IPS-15b (cell line): ENCODE results near the gene SLC9A8.

Source experiments
- H3K27me3 ChIP-seq: one replicate; pipeline ENCODE4 v1.6.1; 2013; ENCODE audit warnings: low read length; ENCODE audit not compliant: control insufficient read depth, insufficient read depth
- H3K36me3 ChIP-seq: one replicate; pipeline ENCODE4 v1.6.1; 2013; ENCODE audit warnings: low read length; ENCODE audit not compliant: control insufficient read depth, insufficient read depth
- H3K4me1 ChIP-seq: one replicate; pipeline ENCODE4 v1.6.1; 2013; ENCODE audit warnings: mild to moderate bottlenecking, low read length; ENCODE audit not compliant: control insufficient read depth, insufficient read depth
- H3K4me3 ChIP-seq: one replicate; pipeline ENCODE4 v1.5.1; 2013; ENCODE audit warnings: low read depth, low read length
- H3K9ac ChIP-seq: one replicate; pipeline ENCODE4 v1.6.1; 2013; ENCODE audit warnings: low read depth, mild to moderate bottlenecking, low read length
- H3K9me3 ChIP-seq: one replicate; pipeline ENCODE4 v1.6.1; 2013; ENCODE audit warnings: mild to moderate bottlenecking, low read length; ENCODE audit not compliant: control insufficient read depth, insufficient read depth

Gene SLC9A8

DNA sequence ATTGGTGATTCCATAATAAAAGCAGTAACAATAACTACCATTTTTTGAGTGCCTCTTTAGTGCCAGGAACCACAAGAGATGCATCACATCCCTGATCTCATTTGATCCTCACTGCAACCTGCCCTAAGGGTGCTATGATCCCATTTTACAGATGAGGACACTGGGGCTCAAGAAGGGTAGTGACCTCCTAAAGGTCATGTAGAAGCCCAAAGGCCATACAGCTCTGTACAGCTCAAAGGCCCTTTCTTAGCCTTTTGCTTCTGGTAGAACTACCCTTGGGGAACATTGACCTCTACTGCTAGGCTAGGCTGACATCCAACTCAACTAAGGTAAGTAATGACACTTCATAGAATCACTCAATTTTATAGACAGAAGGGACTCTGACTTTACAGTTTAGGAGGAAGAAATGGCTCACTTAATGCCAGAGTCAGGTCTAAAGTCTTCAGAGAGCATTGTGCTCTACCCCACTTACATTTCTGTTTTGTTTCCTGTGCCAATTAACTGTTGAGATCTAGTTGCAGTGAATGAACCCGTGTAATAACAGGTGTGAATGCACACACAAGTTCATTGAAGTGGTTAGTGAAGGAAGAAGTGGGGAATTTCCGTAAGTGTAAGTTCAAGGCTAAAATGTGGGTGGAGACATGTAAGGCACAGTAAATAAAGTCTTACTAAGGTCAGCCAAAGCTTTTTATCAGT lies 10.7 kb downstream of the SLC9A8 start:
- H3K9ac ChIP-seq: no peak overlapping the region
- no peaks in the 10 kb centered on the region for H3K27me3 ChIP-seq
- no peaks in the 10 kb centered on the region for H3K9me3 ChIP-seq
- H3K4me3 ChIP-seq: no peak overlapping the region
- H3K4me1 ChIP-seq: no peaks in the 10 kb centered on the region
- H3K36me3 ChIP-seq: peaks cover 2% of the 10 kb centered on the region

DNA sequence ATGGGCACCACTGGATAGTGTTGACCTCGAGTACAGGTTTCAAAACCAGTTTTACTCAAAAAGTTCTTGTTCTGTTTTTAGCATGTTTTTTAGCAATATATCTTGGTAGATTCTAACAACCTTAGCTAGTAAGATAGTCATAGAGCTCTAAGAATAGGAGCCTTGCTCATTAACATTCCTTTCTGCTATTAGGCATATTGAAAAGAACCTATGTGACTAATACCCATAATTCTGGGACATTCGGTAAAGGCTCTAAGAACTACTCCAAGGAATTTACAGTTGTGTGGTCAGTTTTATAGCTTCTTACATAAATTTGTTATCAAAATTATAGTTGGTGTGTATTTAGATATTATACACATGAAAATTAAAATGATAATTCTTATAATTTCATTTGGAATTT lies 11.6 kb downstream of the SLC9A8 start:
- peaks cover 2% of the 10 kb centered on the region for H3K36me3 ChIP-seq
- H3K4me3 ChIP-seq: no peak overlapping the region
- H3K27me3 ChIP-seq: no peaks in the 10 kb centered on the region
- H3K9ac ChIP-seq: no peak overlapping the region
- H3K4me1 ChIP-seq: no peaks in the 10 kb centered on the region
- no peaks in the 10 kb centered on the region for H3K9me3 ChIP-seq

- no peaks in the 10 kb centered on the region for H3K36me3 ChIP-seq
- no peaks in the 10 kb centered on the region for H3K4me1 ChIP-seq
- no peaks in the 10 kb centered on the region for H3K9me3 ChIP-seq
Measured at GRCh38 chr20:49825521-49826033, 12.9 kb downstream of the SLC9A8 start.

DNA sequence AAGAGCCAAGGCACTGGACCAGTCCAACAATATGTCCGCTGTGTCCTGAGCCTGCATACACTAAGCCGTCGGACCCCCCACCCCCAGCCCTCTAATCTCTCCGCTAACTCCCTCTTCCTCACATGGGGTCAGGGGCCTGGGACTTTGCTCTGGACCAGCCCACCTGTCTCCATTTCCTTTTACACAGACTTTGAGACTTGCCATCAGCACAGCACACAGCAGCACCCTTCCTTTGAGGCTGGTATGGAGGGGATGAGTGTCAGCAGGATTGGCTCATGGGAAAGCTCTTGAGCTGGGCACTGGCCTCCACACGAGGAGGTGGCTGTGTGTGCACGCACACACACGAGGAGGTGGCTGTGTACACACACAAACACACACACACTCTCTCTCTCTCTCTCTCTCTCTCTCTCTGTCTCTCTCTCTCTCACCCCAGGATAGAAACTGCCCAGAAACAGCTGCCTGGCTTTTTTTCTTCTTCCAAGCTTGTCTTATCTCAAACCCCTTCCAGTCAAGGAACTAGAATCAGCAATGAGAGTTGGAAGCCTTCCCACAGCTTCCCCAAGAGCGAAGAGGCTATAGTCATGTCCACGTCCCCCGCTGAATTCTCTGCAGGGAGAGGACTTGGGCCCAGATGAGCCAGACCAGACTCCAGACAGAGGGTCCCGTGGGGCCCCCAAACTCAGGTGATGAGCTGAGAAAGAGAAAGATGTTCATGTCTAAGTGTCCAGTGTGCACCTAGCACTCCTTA lies 18.6 kb downstream of the SLC9A8 start:
- peaks cover 3% of the 10 kb centered on the region for H3K4me1 ChIP-seq
- no peaks in the 10 kb centered on the region for H3K9me3 ChIP-seq
- H3K27me3 ChIP-seq: no peaks in the 10 kb centered on the region
- H3K36me3 ChIP-seq: no peaks in the 10 kb centered on the region
- H3K4me3 ChIP-seq: no peak overlapping the region
- no peak overlapping the region for H3K9ac ChIP-seq

More at GRCh38 chr20:49825521-49826033, 12.9 kb downstream of the SLC9A8 start:
- Histone ChIP-seq H3K4me3 (no peak overlapping the region), H3K9ac (peak overlapping the region; percentile 60), H3K27me3 (no peaks in the 10 kb centered on the region)

DNA sequence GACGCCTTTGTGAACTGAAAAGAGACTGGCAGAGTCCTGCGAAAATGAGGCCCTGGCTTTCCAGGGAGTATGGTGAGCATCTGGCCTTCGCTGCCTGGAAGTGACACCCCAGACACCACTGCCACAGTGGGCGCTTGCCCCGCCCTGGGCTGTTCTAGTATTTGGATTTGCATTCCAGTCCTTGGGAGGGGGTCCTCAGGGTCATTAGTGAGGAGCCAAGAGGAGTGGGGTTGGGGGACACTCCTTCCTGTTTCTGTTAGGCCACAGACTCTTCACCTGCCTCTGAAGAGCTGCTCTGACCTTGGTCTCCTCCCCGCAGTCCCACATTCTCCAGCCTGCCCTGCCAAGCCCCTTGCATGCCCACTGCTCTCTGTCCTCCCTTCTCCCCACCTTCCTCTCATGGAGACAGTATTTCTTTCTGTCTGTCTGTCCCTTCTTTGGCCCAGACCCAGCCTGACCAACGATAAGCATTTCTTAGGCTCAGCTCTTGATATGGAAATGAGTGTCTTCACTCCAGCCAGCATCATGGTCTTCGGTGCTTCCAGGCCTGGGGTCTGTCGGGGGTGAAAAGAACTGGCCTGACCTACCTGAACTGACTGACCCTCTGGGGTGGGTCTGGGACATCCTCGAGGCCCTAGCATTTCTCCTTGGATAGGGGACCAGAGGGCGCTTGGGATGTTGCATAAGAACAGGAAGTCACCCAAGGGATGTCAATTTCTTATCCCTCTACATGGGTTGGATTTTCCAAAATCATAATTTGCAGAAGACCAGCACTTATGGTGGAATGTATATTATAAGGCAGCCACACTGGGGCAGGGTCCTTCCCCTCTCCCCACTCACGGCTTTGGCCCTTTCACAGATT lies 19.4 kb downstream of the SLC9A8 start:
- Histone ChIP-seq H3K4me3 (no peak overlapping the region), H3K9me3 (no peaks in the 10 kb centered on the region), H3K4me1 (peaks cover 3% of the 10 kb centered on the region), H3K27me3 (no peaks in the 10 kb centered on the region), H3K9ac (no peak overlapping the region), H3K36me3 (no peaks in the 10 kb centered on the region)

DNA sequence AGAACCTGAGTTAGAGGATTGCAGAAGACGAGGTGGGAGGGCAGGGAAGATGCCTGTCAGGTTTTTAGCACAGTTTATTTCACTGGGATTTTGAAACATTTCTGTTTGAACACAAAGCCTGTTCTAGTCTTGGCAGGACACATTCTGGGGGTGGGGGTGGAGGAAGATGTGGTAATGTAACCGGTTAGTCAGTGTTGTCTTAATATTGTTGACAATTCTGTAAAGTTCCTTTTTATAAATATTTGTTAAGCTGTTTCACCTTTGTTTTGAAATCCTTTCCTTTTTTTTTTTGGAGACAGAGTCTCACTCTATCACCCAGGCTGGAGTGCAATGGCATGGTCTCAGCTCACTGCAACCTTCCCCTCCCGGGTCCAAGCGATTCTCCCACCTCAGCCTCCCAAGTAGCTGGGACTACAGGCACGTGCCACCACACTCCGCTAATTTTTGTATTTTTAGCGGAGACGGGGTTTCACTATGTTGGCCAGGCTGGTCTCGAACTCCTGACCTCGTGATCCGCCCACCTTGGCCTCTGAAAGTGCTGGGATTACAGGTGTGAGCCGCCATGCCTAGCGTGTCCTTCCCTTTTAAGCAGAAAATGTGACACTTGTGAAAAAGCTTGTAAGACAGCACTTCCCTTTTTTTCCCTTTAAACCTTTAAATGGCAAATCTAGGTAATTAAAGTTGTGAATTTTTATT lies 20.2 kb downstream of the SLC9A8 start:
- Histone ChIP-seq H3K9ac (no peak overlapping the region), H3K4me3 (no peak overlapping the region), H3K4me1 (peaks cover 3% of the 10 kb centered on the region), H3K9me3 (no peaks in the 10 kb centered on the region), H3K27me3 (no peaks in the 10 kb centered on the region), H3K36me3 (no peaks in the 10 kb centered on the region)

DNA sequence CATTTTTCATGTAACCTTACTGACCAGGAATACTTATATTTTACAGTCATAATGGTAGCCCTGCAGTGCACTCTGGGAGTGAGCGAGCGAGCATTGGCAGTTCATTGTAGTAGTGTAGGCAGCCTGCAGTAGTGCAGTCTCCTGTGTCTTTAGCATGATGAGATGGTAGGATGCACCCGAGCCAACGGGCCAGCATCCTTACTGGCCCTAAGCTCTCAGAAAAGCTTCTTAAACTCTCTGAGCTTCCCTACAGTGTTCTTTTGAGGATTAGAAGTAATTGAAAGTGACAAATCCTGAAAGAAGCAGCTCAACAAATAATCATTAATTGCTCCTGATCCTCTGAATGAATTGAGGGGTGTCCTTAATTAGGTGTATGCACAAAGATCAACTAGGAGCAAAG lies 20.9 kb downstream of the SLC9A8 start:
- H3K4me3 ChIP-seq: no peak overlapping the region
- H3K9ac ChIP-seq: no peak overlapping the region
- no peaks in the 10 kb centered on the region for H3K36me3 ChIP-seq
- H3K9me3 ChIP-seq: no peaks in the 10 kb centered on the region
- H3K4me1 ChIP-seq: peaks cover 3% of the 10 kb centered on the region
- no peaks in the 10 kb centered on the region for H3K27me3 ChIP-seq

DNA sequence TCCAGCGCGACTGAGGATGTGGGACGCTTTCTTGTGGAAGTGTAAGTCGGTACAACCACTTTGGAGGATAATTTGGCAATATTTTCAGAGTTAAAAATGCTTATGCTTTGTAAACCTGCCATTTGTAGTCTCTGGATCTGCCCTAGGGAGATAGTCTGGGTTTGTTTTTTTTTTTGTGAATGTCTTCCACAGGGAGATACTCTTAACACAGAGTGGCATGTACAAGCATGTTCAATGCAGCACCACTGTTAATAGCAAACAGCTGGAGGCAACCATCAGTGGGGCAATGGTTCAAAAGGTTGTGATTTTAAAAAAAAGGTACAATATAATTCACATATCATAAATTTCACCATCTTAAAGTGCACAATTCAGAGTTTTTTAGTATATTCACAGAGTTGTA lies 22.4 kb downstream of the SLC9A8 start:
- Histone ChIP-seq H3K9me3 (no peaks in the 10 kb centered on the region), H3K27me3 (no peaks in the 10 kb centered on the region), H3K9ac (no peak overlapping the region), H3K36me3 (no peaks in the 10 kb centered on the region), H3K4me3 (no peak overlapping the region), H3K4me1 (peaks cover 3% of the 10 kb centered on the region)

GRCh38 chr20:49838546-49838945 lies 25.9 kb downstream of the SLC9A8 start:
- peaks cover 6% of the 10 kb centered on the region for H3K36me3 ChIP-seq
- H3K4me3 ChIP-seq: no peak overlapping the region
- H3K9me3 ChIP-seq: no peaks in the 10 kb centered on the region
- no peaks in the 10 kb centered on the region for H3K4me1 ChIP-seq
- no peaks in the 10 kb centered on the region for H3K27me3 ChIP-seq
- no peak overlapping the region for H3K9ac ChIP-seq

- peaks cover under 1% of the 10 kb centered on the region for H3K4me1 ChIP-seq
- H3K27me3 ChIP-seq: no peaks in the 10 kb centered on the region
- peaks cover 6% of the 10 kb centered on the region for H3K36me3 ChIP-seq
- H3K9me3 ChIP-seq: no peaks in the 10 kb centered on the region
- no peak overlapping the region for H3K9ac ChIP-seq
- no peak overlapping the region for H3K4me3 ChIP-seq
Measured at GRCh38 chr20:49843139-49843538, 30.5 kb downstream of the SLC9A8 start.

GRCh38 chr20:49843770-49844380 lies 31.2 kb downstream of the SLC9A8 start:
- no peaks in the 10 kb centered on the region for H3K27me3 ChIP-seq
- peaks cover 6% of the 10 kb centered on the region for H3K36me3 ChIP-seq
- no peaks in the 10 kb centered on the region for H3K9me3 ChIP-seq
- H3K4me1 ChIP-seq: peaks cover 8% of the 10 kb centered on the region
- H3K9ac ChIP-seq: no peak overlapping the region
- no peak overlapping the region for H3K4me3 ChIP-seq
